ENCODE results near the gene MCM8. TPM values are rescaled to one million over a fixed set of nuclear protein-coding genes. Genes with fewer than 3 reads are reported as not detected.
A peak's percentile ranks its signal among the peaks of the same experiment; 100 is the strongest.

The MCM8 gene
- total and polyA plus RNA-seq, 2 experiments from 2014 or later: 10.6 to 30.4 TPM

GRCh38 chr20:6007094-6007528 is 56.7 kb downstream of the MCM8 start:
- H3K9me3 Mint-ChIP-seq: no peaks in the 10 kb centered on the region
- ATAC-seq (no peak), DNase-seq (ENCODE audit: low spot score) (no peak)
- Histone ChIP-seq H3K4me2 (peak overlapping the region; percentile 96), H3K4me3 (peak overlapping the region; percentile 97), H3K4me1 (ENCODE audit: insufficient read depth) (peaks cover 14% of the 10 kb centered on the region), H3K27ac (ENCODE audit: low read depth) (no peak overlapping the region), H3K79me2 (replicated peaks; ENCODE audit: insufficient read depth) (peaks cover 50% of the 10 kb centered on the region), H4K20me1 (replicated peaks; ENCODE audit: insufficient read depth) (peaks cover 24% of the 10 kb centered on the region), H3K36me3 (ENCODE audit: insufficient read depth) (peaks cover 11% of the 10 kb centered on the region), H2AFZ (no peak overlapping the region), H3F3A (replicated peaks; ENCODE audit: low read depth) (no peaks in the 10 kb centered on the region), H3K27me3 (ENCODE audit: insufficient read depth) (no peaks in the 10 kb centered on the region), H3K9me2 (ENCODE audit: insufficient read depth) (no peaks in the 10 kb centered on the region)
- TF ChIP-seq STAT1 (IDR thresholded peaks at IDR 0.05; ENCODE audit: unreplicated experiment) (no peak), EZH2 (IDR thresholded peaks at IDR 0.05; ENCODE audit: low read depth, unreplicated experiment) (no peak), ZNF331 (CRISPR knock-in tag; IDR thresholded peaks at IDR 0.05; ENCODE audit: low read depth) (no peak), EZH2phosphoT487 (IDR thresholded peaks at IDR 0.05; ENCODE audit: unreplicated experiment) (no peak), CREB1 (CRISPR knock-in tag; IDR thresholded peaks at IDR 0.05; ENCODE audit: low read depth) (no peak)
- H3K36me3 Mint-ChIP-seq (ENCODE audit: low read depth): peaks cover 22% of the 10 kb centered on the region
- H3K27me3 Mint-ChIP-seq (ENCODE audit: insufficient read depth, low read depth, poor library complexity): peaks cover 3% of the 10 kb centered on the region
- no peak overlapping the region for H3K27ac Mint-ChIP-seq
- peaks cover 12% of the 10 kb centered on the region; the same call in 2 of the 3 replicates for H3K4me1 Mint-ChIP-seq
- peak overlapping the region; percentile 96 for H3K4me3 Mint-ChIP-seq

DNA sequence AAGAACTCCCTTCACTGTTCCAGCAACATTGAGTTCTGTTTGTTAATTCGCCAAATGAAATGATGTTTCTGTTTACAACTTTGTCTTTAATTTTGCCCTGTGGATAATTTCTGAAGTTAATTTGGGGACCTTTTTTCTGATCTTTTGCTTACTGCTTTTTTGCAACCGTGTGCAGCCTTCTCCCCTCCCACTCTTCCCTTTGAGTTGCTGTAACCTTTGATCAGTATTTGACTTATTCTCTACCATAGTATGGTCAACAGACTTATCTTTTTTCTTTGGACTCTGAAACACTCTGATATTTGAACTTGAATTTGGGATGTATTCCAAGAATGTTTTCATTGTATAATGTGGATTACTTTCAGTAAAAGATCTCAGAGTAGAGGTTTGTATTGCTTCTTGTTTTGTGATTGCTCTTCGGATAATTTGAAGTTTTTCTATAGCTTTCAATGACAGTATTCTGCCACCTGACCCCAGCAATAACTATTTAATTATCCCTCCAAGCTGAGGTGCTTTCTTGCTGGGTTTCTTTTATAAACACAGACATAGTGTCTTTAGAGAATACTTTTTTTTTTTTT is 57.2 kb downstream of the MCM8 start:
- H3K4me2 ChIP-seq: peak overlapping the region; percentile 96
- peaks cover 14% of the 10 kb centered on the region for H3K4me1 ChIP-seq (ENCODE audit: insufficient read depth)
- H3K27me3 ChIP-seq (ENCODE audit: insufficient read depth): no peaks in the 10 kb centered on the region
- Mint-ChIP-seq H3K4me3 (peak overlapping the region; percentile 96), H3K27me3 (ENCODE audit: insufficient read depth, low read depth, poor library complexity) (peaks cover 3% of the 10 kb centered on the region), H3K4me1 (peaks cover 12% of the 10 kb centered on the region; the same call in 2 of the 3 replicates), H3K36me3 (ENCODE audit: low read depth) (peaks cover 27% of the 10 kb centered on the region), H3K27ac (no peak overlapping the region), H3K9me3 (no peaks in the 10 kb centered on the region)
- H3K4me3 ChIP-seq: peak overlapping the region; percentile 97
- peaks cover 12% of the 10 kb centered on the region for H3K36me3 ChIP-seq (ENCODE audit: insufficient read depth)
- H3K27ac ChIP-seq (ENCODE audit: low read depth): no peak overlapping the region
- DNase-seq (ENCODE audit: low spot score) (no peak), ATAC-seq (no peak)
- no peak overlapping the region for H2AFZ ChIP-seq
- no peaks in the 10 kb centered on the region for H3K9me2 ChIP-seq (ENCODE audit: insufficient read depth)
- no peaks in the 10 kb centered on the region for H3F3A ChIP-seq (replicated peaks; ENCODE audit: low read depth)
- peaks cover 55% of the 10 kb centered on the region for H3K79me2 ChIP-seq (replicated peaks; ENCODE audit: insufficient read depth)
- H4K20me1 ChIP-seq (replicated peaks; ENCODE audit: insufficient read depth): peaks cover 28% of the 10 kb centered on the region
- TF ChIP-seq NANOG (IDR thresholded peaks at IDR 0.05; ENCODE audit: borderline replicate concordance) (no peak), POLR2AphosphoS5 (IDR thresholded peaks at IDR 0.05; ENCODE audit: low read depth) (no peak), ZNF462 (CRISPR knock-in tag; IDR thresholded peaks at IDR 0.05) (no peak), ZNF114 (CRISPR knock-in tag; IDR thresholded peaks at IDR 0.05) (no peak), JUNB (IDR thresholded peaks at IDR 0.05; ENCODE audit: unreplicated experiment) (no peak), EZH2 (IDR thresholded peaks at IDR 0.05; ENCODE audit: low read depth, unreplicated experiment) (no peak), ZNF331 (CRISPR knock-in tag; IDR thresholded peaks at IDR 0.05; ENCODE audit: low read depth) (no peak), CREB1 (CRISPR knock-in tag; IDR thresholded peaks at IDR 0.05; ENCODE audit: low read depth) (no peak), EZH2phosphoT487 (IDR thresholded peaks at IDR 0.05; ENCODE audit: unreplicated experiment) (no peak), STAT1 (IDR thresholded peaks at IDR 0.05; ENCODE audit: unreplicated experiment) (no peak)
- TF ChIP-seq, protein P1, sequence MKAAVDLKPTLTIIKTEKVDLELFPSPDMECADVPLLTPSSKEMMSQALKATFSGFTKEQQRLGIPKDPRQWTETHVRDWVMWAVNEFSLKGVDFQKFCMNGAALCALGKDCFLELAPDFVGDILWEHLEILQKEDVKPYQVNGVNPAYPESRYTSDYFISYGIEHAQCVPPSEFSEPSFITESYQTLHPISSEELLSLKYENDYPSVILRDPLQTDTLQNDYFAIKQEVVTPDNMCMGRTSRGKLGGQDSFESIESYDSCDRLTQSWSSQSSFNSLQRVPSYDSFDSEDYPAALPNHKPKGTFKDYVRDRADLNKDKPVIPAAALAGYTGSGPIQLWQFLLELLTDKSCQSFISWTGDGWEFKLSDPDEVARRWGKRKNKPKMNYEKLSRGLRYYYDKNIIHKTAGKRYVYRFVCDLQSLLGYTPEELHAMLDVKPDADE (IDR thresholded peaks at IDR 0.05): no peak
- TF ChIP-seq, protein P2, sequence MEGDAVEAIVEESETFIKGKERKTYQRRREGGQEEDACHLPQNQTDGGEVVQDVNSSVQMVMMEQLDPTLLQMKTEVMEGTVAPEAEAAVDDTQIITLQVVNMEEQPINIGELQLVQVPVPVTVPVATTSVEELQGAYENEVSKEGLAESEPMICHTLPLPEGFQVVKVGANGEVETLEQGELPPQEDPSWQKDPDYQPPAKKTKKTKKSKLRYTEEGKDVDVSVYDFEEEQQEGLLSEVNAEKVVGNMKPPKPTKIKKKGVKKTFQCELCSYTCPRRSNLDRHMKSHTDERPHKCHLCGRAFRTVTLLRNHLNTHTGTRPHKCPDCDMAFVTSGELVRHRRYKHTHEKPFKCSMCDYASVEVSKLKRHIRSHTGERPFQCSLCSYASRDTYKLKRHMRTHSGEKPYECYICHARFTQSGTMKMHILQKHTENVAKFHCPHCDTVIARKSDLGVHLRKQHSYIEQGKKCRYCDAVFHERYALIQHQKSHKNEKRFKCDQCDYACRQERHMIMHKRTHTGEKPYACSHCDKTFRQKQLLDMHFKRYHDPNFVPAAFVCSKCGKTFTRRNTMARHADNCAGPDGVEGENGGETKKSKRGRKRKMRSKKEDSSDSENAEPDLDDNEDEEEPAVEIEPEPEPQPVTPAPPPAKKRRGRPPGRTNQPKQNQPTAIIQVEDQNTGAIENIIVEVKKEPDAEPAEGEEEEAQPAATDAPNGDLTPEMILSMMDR (conservative IDR thresholded peaks at IDR 0.05; ENCODE audit: low read depth in 2 of 2): no peak

Data from GM23338 (cell line).